Esophagus muscularis mucosa (tissue), 4 donors: ENCODE results near the gene FEV.

Experiments
- CTCF ChIP-seq, 3 experiments: fragments of 200-600 bp in 2 of 3; fragments of 450-650 bp in 1 of 3; sonication (generic) in 2 of 3; IDR thresholded peaks; one replicate each; pipeline ENCODE4 v1.5.1; 2017 to 2019; ENCODE audit warnings: antibody characterized with exemption in 3 of 3, mild to moderate bottlenecking in 2 of 3, moderate library complexity in 1 of 3
- EP300 ChIP-seq: sonication (generic); formaldehyde crosslinking; IDR thresholded peaks from one replicate; pipeline ENCODE4 v1.6.1; 2017; ENCODE audit warnings: antibody characterized with exemption
- POLR2A ChIP-seq: fragments of 450-650 bp; IDR thresholded peaks from one replicate; pipeline ENCODE4 v1.6.1; 2017; ENCODE audit warnings: antibody characterized with exemption, moderate library complexity, mild to moderate bottlenecking, low read depth
- POLR2AphosphoS5 ChIP-seq, 2 donors: sonication (generic); formaldehyde crosslinking; IDR thresholded peaks; one replicate each; pipeline ENCODE4 v1.6.1; 2017; ENCODE audit warnings: antibody characterized with exemption in 2 of 2

- TF ChIP-seq CTCF (IDR thresholded peaks at IDR 0.05) (no peak), EP300 (no peak), POLR2AphosphoS5 (IDR thresholded peaks at IDR 0.05) (no peak), POLR2A (no peak)
Observed at GRCh38 chr2:218988650-218989049, 3.7 kb upstream of the FEV start.
